IgD-negative memory B cell (primary cell): Measurements from ENCODE around the gene TMEM86A. TPM values are rescaled to one million over a fixed set of nuclear protein-coding genes. Genes with fewer than 3 reads are reported as not detected.

Source experiments
- H3K27ac Mint-ChIP-seq, 3 donors: one replicate each; pipeline ENCODE4 v1.8.0; 2020 to 2022; ENCODE audit warnings: mild to moderate bottlenecking in 3 of 3, mixed read lengths in 3 of 3, moderate library complexity in 1 of 3
- H3K27me3 Mint-ChIP-seq: one replicate; pipeline ENCODE4 v1.8.0; 2021; ENCODE audit warnings: mixed read lengths
- H3K36me3 Mint-ChIP-seq: one replicate; pipeline ENCODE4 v1.8.0; 2020; ENCODE audit warnings: mild to moderate bottlenecking, mixed read lengths
- H3K4me1 Mint-ChIP-seq, 3 donors: one replicate each; pipeline ENCODE4 v1.8.0; 2020 to 2022; ENCODE audit warnings: mixed read lengths in 3 of 3, mild to moderate bottlenecking in 1 of 3
- H3K4me3 Mint-ChIP-seq, 4 donors: one replicate each; pipeline ENCODE4 v1.8.0; 2020 to 2022; ENCODE audit warnings: mild to moderate bottlenecking in 4 of 4, mixed read lengths in 4 of 4, moderate library complexity in 3 of 4
- H3K9me3 Mint-ChIP-seq, 3 donors: one replicate each; pipeline ENCODE4 v1.8.0; 2020 to 2021; ENCODE audit warnings: mixed read lengths in 3 of 3, mild to moderate bottlenecking in 1 of 3
- polyA plus RNA-seq: library from polyadenylated mRNA; unstranded; fragments of 300-500 nt; fragmentation: Illumina TruSeq; gene quantifications from one replicate; pipeline ENCODE4 v1.2.3, GENCODE V29; 2021

TMEM86A gene
- polyA plus RNA-seq, 1 donor from 2014 or later = 0.56 TPM

DNA sequence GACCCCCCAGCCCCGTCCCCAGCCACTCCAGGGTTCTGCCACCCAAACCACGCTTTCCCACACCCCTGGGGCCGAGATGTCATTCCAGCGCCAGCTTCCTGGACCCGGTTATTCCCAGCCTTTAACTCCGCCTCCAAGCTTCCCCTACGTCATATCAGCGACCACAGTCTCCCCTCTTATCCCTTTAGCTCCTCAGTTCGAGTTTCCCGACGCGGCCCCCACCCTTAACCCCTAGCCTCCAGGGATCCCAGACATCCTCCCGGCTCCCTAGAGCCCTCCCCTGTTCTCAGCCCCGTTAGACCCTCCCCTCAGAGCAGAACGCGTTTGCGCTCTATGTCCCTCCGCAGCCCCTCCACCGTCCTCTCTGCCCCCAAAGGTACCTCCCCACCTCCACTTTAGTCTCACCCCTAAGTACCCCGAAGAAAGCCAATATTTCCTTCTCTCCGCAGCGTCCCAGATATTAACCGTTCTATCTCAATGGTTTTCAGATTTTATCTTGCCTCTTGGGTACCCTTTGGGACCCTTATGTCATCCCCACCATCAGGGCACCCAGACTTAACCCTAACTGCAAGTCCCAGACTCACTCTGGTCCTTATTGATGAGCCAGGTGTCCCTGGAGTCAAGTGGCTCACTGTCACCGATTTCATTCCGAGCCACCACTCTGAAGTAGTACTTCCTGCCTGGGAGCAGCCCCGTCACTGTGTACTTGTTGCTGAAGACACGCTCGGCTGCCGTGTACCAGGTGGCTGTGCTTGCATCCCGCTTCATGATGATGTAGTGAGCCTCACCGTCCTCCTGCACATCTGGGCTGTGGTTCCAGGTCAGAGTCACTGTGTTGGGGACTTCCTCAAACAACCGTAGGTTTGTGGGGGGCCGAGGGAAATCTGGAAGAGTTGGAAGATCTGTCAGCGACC, 8.0 kb downstream of the TMEM86A start:
- Mint-ChIP-seq H3K4me1 (peaks cover 11 to 15% (median 14%) of the 10 kb centered on the region in 3 donors), H3K27me3 (peaks cover 11% of the 10 kb centered on the region), H3K9me3 (no peaks in the 10 kb centered on the region), H3K36me3 (peaks cover 2% of the 10 kb centered on the region), H3K27ac (peak overlapping the region; percentile 62 to 87 (median 73)), H3K4me3 (peak overlapping the region; percentile 85 to 97 (median 92))

DNA sequence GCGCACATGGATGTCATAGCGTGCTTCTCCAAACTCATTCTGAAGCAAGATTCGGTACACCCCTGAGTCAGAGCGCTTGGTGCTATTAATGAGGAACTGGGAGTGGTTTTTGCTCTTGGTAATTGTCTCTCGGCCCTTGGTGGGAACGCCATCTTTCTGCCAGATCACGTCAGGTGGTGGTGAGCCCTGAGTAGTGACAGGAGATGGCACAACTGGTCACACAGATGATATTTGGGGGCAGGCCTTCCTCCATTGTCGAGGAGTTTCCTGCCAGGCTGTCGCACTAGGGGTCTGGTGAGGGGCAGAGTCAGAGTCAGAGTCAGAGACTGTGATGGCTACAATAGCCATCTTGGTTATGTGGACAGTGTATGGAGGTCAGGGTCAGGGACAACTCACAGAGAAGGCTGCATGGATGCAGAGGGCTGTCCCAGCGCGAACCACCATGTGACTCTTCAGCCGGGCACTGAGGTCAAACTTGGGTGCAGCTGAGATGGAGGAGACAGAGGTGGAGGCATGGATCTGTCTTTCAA, 9.3 kb downstream of the TMEM86A start:
- peak overlapping the region; percentile 15 to 73 (median 62) for H3K27ac Mint-ChIP-seq
- H3K4me3 Mint-ChIP-seq = peak overlapping the region in 1 of 4 donors; percentile 85
- no peaks in the 10 kb centered on the region for H3K9me3 Mint-ChIP-seq
- peaks cover 11 to 15% (median 14%) of the 10 kb centered on the region in 3 donors for H3K4me1 Mint-ChIP-seq
- H3K27me3 Mint-ChIP-seq = peaks cover 11% of the 10 kb centered on the region
- peaks cover 2% of the 10 kb centered on the region for H3K36me3 Mint-ChIP-seq

DNA sequence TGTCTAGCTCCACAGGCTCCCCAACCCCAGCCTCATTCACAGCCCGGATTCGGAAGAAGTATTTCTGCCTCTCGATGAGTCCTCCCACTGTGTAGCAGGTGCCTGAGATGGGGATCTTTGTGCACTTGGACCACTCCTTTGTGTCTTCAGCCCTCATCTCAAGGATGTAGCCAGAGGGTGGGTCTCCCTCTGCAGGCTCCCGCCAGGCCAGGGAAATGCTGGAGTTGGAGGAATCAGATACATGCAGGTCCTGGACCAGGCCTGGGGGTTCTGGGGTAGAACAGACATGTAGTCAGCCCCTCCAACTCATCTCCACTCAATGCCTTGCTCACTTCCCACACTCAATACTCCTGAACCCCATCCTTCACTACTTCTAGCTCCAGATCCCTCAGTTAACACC, 10.8 kb downstream of the TMEM86A start:
- Mint-ChIP-seq H3K27ac (peak overlapping the region in 1 of 3 donors; percentile 14), H3K27me3 (peaks cover 8% of the 10 kb centered on the region), H3K4me1 (peaks cover 11 to 15% (median 14%) of the 10 kb centered on the region in 3 donors), H3K36me3 (peaks cover 2% of the 10 kb centered on the region), H3K4me3 (peak overlapping the region in 1 of 4 donors; percentile 2), H3K9me3 (no peaks in the 10 kb centered on the region)

DNA sequence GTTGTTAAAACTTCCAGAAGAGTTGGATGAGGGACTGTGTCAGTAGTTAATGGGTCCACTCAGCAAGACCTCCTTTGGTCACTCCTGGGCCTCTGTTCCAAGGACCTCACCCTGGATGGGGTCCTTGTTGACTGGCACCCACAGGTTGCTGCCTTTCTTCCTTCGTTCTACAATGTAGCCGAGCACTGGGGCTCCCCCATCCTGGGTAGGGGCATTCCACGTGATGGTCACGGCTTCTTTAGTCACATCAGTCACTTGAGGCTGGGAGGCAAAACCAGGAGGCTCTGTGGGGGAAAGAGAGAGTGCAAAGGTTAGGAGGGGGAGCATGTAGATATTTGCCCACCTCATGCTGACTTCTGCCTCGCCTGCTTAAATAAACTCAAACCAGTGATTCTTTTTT, 12.0 kb downstream of the TMEM86A start:
- no peaks in the 10 kb centered on the region for H3K9me3 Mint-ChIP-seq
- peaks cover 6 to 11% (median 10%) of the 10 kb centered on the region in 3 donors for H3K4me1 Mint-ChIP-seq
- H3K4me3 Mint-ChIP-seq = no peak overlapping the region
- no peak overlapping the region for H3K27ac Mint-ChIP-seq
- no peaks in the 10 kb centered on the region for H3K36me3 Mint-ChIP-seq
- peaks cover 4% of the 10 kb centered on the region for H3K27me3 Mint-ChIP-seq

DNA sequence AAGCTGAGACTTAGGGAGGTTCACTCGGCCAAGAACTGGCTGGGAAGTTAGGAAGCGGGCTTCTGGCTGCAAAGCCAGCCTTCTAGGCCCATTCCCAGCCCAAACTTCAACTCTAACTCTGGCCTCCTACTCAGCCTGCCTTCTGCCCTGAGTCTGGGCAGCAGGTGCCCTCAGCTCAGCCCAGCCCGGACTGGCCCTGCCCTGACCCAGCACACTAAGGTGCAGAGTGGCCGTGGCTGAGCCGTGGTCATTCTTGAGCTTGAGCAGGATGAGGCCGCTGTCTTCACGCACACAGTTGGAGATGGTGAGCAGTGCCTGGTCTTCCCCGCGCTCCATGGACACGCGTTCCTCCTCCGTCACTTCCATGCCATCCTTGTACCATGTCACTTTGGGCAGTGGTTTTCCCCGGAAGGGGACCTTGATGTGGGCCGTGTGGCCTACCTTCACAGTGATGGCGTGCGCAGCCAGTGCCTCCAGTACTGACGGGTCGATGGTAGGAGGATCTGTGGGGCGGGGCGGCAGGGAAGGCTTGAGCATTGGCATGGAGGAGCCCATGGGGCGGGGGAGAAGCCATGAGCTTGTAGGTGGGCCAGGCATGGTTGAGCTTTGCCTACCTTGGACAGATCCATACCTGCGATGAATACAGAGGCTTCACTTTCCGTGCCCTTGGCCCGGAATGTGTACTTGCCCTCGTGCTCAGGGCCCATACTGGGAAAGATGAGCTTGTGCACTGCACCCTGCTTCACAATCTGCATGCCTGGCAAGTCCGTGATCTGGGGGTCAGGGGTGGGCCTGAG, 15.3 kb downstream of the TMEM86A start:
- H3K4me3 Mint-ChIP-seq = no peak overlapping the region
- H3K4me1 Mint-ChIP-seq = peaks cover 0 to 3% (median 0%) of the 10 kb centered on the region in 3 donors
- H3K36me3 Mint-ChIP-seq = no peaks in the 10 kb centered on the region
- peaks cover 2% of the 10 kb centered on the region for H3K27me3 Mint-ChIP-seq
- H3K9me3 Mint-ChIP-seq = no peaks in the 10 kb centered on the region
- no peak overlapping the region for H3K27ac Mint-ChIP-seq

DNA sequence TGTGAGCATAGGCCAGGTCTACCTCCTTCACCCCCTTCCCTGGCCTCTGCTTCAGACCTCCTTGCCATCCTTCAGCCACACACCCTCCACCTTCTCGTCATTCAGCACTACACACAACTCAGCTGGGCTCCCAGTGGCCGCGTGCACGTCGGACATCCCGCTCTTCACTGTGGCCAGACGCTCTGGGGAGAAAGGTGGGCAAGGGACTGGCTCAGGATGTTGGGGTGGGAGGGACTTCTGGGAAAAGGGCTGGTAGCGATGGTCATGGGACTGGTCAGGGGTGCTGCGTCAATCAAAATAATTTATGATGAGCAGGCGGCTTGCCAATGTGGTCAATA, 15.8 kb downstream of the TMEM86A start:
- Mint-ChIP-seq H3K4me3 (no peak overlapping the region), H3K27ac (no peak overlapping the region), H3K9me3 (no peaks in the 10 kb centered on the region), H3K27me3 (peaks cover 2% of the 10 kb centered on the region), H3K4me1 (peaks cover 0 to 3% (median 0%) of the 10 kb centered on the region in 3 donors), H3K36me3 (no peaks in the 10 kb centered on the region)

DNA sequence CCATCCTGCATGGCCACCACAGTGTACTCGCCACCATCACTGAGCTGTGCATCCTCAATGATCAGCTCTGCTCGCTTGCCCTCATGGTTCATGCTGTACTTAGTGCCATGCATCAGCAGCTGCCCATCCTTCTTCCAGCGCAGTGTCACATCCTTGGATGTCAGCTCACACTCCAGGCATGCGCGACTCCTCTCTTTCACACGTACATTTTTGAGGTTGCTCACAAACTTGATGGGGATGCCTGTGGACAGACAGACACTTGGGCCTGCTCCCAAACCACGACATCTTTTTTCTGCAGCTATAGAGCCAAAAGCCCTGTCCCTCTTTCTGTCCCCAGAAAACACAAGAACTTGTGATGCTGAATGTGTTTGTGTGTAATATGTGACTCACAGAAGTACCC, 16.9 kb downstream of the TMEM86A start:
- Mint-ChIP-seq H3K4me1 (peaks cover 0 to 3% (median 0%) of the 10 kb centered on the region in 3 donors), H3K36me3 (no peaks in the 10 kb centered on the region)

DNA sequence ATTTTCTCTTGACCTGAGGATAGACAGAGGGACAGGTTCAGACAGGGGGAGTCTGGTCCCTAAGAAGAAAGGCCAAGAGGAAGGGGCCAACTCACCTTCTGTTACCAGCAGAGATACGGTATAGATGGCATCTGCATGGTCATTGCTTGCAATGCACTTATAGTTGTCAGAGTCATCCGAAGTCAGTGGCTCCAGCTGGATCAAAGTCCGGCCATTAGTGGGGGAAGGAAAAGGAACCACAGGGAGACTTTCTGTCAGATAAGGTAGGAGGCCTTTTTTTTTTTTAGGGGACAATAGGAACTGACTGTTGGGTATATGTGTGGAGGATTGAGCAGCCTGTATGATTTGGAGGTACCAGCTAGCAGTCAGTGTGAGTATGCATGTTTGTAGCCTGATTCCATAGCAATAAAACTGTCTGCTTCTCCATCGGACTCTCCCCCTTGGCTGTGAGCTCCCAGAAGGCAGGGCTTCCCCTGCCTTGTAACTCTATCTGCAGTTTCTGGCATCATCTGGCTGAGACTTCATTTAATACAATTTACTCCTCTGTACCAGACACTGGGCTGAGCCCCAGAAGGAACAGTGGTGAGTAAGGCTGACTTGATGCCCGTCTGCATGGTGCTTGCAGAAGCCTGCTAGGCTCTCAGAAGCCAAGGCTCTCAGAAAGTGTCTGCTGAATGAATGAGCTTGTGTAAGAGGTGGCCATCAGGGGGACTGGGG, 21.7 kb downstream of the TMEM86A start:
- peak overlapping the region; percentile 85 to 97 (median 88) for H3K4me3 Mint-ChIP-seq

More for the DNA sequence above, 16.9 kb downstream of the TMEM86A start:
- Mint-ChIP-seq H3K9me3 (no peaks in the 10 kb centered on the region), H3K27ac (no peak overlapping the region), H3K27me3 (peaks cover 2% of the 10 kb centered on the region), H3K4me3 (no peak overlapping the region)

DNA sequence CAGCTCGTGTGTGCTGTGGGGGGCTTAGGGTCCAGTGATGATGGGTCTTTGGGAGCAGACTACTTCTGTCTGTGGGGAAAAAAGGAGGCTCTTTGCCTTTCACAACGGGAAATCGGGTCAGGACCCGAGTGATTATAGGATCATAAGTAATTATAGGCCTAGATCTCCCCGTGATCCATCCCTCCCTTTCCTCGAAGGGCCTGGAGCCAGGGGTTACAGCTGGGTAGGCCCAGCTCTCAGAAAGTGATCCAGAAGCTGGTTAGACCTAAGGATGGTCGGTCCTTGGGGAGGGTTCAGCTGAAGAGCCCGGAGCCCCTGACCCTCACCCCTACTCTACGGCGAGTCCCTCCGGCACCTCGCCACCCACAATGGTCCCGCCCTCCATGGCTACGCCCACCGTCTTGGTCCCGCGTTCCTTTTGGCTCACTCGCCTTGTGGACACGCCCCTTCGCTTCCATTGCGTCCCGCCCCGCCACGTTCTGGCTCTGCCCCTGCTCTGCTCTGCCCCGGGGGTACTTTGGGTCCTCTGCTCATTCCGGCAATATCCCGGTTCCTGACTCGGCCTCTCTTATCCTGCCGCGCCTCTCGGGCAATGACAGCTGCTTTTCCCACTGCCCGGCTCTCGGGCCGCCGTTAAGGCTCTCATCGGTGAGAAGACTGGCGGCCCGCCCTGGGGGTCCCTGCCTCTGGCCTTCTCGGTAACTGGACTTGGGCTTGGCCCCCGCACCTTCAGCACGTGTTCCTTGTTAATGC, 22.4 kb downstream of the TMEM86A start:
- Mint-ChIP-seq H3K4me3 (peak overlapping the region; percentile 85 to 97 (median 88)), H3K36me3 (no peaks in the 10 kb centered on the region), H3K4me1 (peaks cover 0 to 4% (median 1%) of the 10 kb centered on the region in 3 donors), H3K27ac (peak overlapping the region in 1 of 3 donors; percentile 28), H3K9me3 (no peaks in the 10 kb centered on the region), H3K27me3 (peaks cover 1% of the 10 kb centered on the region)

More for the DNA sequence above, 21.7 kb downstream of the TMEM86A start:
- Mint-ChIP-seq H3K9me3 (no peaks in the 10 kb centered on the region), H3K4me1 (peaks cover 0 to 4% (median 1%) of the 10 kb centered on the region in 3 donors), H3K27me3 (peaks cover 1% of the 10 kb centered on the region), H3K27ac (no peak overlapping the region), H3K36me3 (no peaks in the 10 kb centered on the region)

DNA sequence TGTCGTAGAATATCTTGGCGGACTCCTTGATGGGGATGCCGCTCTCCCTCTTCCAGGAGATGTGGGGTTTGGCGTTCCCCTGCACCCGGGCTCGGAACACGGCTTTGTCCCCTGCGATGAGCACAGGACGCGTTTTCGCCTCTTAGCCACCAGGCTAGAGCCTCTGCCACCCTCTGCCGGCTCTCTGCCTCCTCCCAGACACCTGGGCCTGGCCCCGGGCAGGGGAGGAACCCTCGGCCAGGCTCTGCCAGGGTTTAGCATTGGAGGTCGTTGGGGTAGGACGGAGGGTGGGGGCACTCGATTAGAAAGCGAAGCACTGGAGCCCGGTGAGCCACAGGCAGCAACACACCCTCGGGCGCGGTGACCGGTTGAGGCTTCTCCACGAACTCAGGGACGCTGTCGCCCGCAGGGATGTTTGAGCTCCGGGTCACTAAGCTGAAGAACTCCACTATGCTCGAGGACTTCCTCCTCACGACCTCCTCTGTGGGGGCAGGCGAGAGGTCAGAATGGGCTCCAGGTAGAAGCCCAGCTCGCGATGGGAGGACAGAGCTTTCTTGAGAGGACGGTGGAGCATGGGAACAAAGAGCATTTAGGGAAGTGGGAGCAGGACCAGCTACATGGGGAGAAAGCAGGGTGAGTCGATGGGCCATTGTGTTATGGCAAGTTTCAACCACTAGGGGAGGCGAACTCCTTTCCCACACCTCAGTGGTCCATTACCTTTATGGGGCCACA, 23.1 kb downstream of the TMEM86A start:
- Mint-ChIP-seq H3K4me3 (peak overlapping the region; percentile 85 to 97 (median 88)), H3K4me1 (peaks cover 0 to 4% (median 1%) of the 10 kb centered on the region in 3 donors), H3K27me3 (peaks cover 1% of the 10 kb centered on the region), H3K27ac (peak overlapping the region in 1 of 3 donors; percentile 20), H3K9me3 (no peaks in the 10 kb centered on the region), H3K36me3 (no peaks in the 10 kb centered on the region)

DNA sequence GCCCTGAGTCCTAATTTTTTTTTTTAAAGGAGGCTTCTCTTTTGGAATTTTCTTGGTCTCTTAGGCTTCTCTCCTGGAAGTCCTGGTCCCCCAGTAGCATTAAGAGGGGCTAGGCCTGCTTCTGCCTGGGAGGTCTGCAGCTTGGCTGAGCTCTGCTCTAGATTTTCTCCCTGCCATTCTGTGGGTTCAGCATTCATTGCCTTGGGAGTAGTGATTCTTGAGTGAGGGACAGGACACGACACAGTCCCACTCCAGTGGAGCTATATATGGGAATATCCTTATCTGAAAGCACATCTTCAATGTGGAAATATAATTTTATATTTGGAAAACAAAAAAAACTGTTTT, 23.7 kb downstream of the TMEM86A start:
- H3K27ac Mint-ChIP-seq = no peak overlapping the region
- H3K4me1 Mint-ChIP-seq = peaks cover 0 to 4% (median 1%) of the 10 kb centered on the region in 3 donors
- H3K27me3 Mint-ChIP-seq = peaks cover 1% of the 10 kb centered on the region
- no peaks in the 10 kb centered on the region for H3K9me3 Mint-ChIP-seq
- no peaks in the 10 kb centered on the region for H3K36me3 Mint-ChIP-seq
- H3K4me3 Mint-ChIP-seq = peak overlapping the region in 3 of 4 donors; percentile 85 to 97 (median 90)

DNA sequence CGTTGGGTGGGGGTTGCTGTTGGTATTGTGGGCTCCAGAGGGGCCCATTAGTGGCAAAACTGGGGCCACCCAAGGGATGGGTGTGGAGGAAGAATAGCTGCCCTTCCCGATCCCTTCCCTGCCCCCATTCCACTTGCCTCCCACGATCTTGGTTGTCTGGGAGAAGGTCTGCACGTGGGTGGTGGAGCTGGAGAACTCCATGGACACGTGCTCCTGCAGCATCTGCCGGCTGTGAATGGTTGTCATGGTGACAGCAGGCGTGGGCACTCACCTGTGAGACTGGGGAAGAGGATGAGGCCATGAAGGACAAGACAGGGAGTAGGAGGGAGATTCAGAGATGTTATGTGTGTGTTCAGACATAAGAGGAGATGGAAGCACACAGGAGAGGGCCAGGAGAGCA, 25.4 kb downstream of the TMEM86A start:
- peak overlapping the region in 2 of 4 donors; percentile 14 to 45 for H3K4me3 Mint-ChIP-seq
- peak overlapping the region in 1 of 3 donors; percentile 14 for H3K27ac Mint-ChIP-seq

DNA sequence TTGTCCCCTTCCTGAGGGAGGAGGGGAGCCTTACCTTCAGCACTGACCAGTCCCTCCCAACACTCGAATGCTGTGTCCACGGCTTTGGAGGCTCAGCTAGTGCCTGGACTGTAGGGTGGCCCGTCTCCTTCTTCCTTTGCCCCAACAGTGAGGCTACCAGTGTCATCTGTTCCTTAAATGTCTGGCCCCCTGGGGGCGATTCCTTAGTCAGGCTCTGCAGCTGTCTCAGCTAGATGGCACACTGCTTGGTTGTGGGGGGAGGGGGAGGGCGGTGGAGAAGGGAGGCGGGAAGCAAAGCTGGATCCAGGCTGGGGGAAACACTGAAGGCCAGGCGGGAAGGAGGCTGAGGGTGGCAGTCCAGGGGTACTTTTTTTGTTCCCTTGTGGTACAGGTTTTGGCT, 27.5 kb downstream of the TMEM86A start, which contains the start of gene IGSF22:
Gene IGSF22 (minus strand): TSS at position 149 of the 400 bp plus-strand sequence. CDS start 1,952 bp downstream, outside the sequence.
- Mint-ChIP-seq H3K9me3 (no peaks in the 10 kb centered on the region), H3K27me3 (peaks cover 1% of the 10 kb centered on the region), H3K4me3 (no peak within 1 kb of the TSS), H3K27ac (no peak within 1 kb of the TSS), H3K4me1 (peaks cover 9 to 11% (median 9%) of the 10 kb centered on the region in 3 donors), H3K36me3 (no peaks in the 10 kb centered on the region)

More for the DNA sequence above, 25.4 kb downstream of the TMEM86A start:
- Mint-ChIP-seq H3K4me1 (peaks cover 5 to 8% (median 6%) of the 10 kb centered on the region in 3 donors), H3K27me3 (peaks cover 1% of the 10 kb centered on the region), H3K9me3 (no peaks in the 10 kb centered on the region), H3K36me3 (no peaks in the 10 kb centered on the region)
